HEK293T (cell line): Measurements from ENCODE around the gene TCF7L2.

ENCODE experiments used
- ARNT ChIP-seq: fragments of 450-650 bp; IDR thresholded peaks from 2 replicates; pipeline ENCODE4 v1.6.1; 2017; ENCODE audit warnings: mild to moderate bottlenecking
- BHLHE40 ChIP-seq: fragments of 450-650 bp; IDR thresholded peaks from 2 replicates; pipeline ENCODE4 v1.6.1; 2016; ENCODE audit warnings: mild to moderate bottlenecking, moderate library complexity, borderline replicate concordance
- ELF4 ChIP-seq: fragments of 450-650 bp; IDR thresholded peaks from 2 replicates; pipeline ENCODE4 v1.6.1; 2017; ENCODE audit warnings: antibody characterized with exemption
- FOXA1 ChIP-seq: fragments of 450-650 bp; IDR thresholded peaks from 2 replicates; pipeline ENCODE4 v1.6.1; 2016; ENCODE audit warnings: mild to moderate bottlenecking
- FOXK2 ChIP-seq: fragments of 450-650 bp; IDR thresholded peaks from 2 replicates; pipeline ENCODE4 v1.6.1; 2016; ENCODE audit warnings: mild to moderate bottlenecking
- FOXM1 ChIP-seq: fragments of 450-650 bp; IDR thresholded peaks from 2 replicates; pipeline ENCODE4 v1.6.1; 2017; ENCODE audit warnings: mild to moderate bottlenecking, borderline replicate concordance
- HDGF ChIP-seq: fragments of 450-650 bp; IDR thresholded peaks from 2 replicates; pipeline ENCODE4 v1.6.1; 2017; ENCODE audit warnings: antibody characterized with exemption, borderline replicate concordance
- L3MBTL2 ChIP-seq: fragments of 450-650 bp; conservative IDR thresholded peaks from 2 replicates; pipeline ENCODE4 v1.6.1; 2016; ENCODE audit warnings: mild to moderate bottlenecking
- NFRKB ChIP-seq: fragments of 450-650 bp; IDR thresholded peaks from 2 replicates; pipeline ENCODE4 v1.6.1; 2016; ENCODE audit warnings: mild to moderate bottlenecking, moderate library complexity
- SP1 ChIP-seq: fragments of 450-650 bp; IDR thresholded peaks from 2 replicates; pipeline ENCODE4 v1.6.1; 2017
- SUZ12 ChIP-seq: fragments of 450-650 bp; IDR thresholded peaks from 2 replicates; pipeline ENCODE4 v1.6.1; 2016; ENCODE audit warnings: mild to moderate bottlenecking
- TARDBP ChIP-seq: fragments of 450-650 bp; IDR thresholded peaks from 2 replicates; pipeline ENCODE4 v1.6.1; 2016
- TF ChIP-seq, protein P1 (sequence below): fragments of 450-650 bp; IDR thresholded peaks from 2 replicates; pipeline ENCODE4 v1.6.1; 2016

DNA sequence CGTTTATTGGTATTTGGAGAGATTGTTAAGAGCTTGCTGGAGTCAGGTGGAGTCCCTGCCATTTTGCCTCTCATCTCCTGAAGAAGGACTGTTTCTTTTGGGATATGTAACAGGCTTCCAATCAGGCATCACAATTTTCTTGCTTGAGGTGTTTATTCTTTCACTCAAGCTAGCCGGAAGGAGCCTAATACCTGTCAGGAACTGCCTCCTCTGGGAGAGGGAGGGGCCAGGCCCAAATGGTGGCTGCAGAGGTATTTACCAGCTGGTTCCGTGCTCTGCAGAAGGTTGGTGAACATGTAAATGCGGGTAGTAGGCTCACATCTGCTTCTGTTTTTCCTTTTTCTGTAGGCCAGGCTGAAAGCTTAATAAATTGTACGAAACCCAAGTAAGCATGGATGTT lies 114.0 kb downstream of the TCF7L2 start:
- TF ChIP-seq FOXK2 (no peak), SUZ12 (no peak), SP1 (no peak), ELF4 (no peak), L3MBTL2 (no peak), ARNT (no peak), HDGF (no peak), FOXA1 (no peak), NFRKB (no peak), BHLHE40 (no peak), FOXM1 (no peak), TARDBP (no peak)
- TF ChIP-seq, protein P1, sequence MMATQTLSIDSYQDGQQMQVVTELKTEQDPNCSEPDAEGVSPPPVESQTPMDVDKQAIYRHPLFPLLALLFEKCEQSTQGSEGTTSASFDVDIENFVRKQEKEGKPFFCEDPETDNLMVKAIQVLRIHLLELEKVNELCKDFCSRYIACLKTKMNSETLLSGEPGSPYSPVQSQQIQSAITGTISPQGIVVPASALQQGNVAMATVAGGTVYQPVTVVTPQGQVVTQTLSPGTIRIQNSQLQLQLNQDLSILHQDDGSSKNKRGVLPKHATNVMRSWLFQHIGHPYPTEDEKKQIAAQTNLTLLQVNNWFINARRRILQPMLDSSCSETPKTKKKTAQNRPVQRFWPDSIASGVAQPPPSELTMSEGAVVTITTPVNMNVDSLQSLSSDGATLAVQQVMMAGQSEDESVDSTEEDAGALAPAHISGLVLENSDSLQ: no peak
